Measurements from ENCODE around the gene MYMK.

The MYMK gene

GRCh38 chr9:133536080-133536479 is 11.3 kb upstream of the MYMK start:
- FAIRE-seq (no peak), DNase-seq (ENCODE audit: low spot score) (no peak)

GRCh38 chr9:133535306-133535877 is 10.6 kb upstream of the MYMK start:
- DNase-seq (ENCODE audit: low spot score) (no peak), FAIRE-seq (no peak)

GRCh38 chr9:133534346-133535291 is 9.9 kb upstream of the MYMK start, which contains the start of gene ADAMTSL2:
Gene ADAMTSL2 (plus strand): TSS chr9:133534704. CDS start chr9:133536713, 2,009 bp downstream.
- no peak for DNase-seq (ENCODE audit: low spot score)
- no peak for FAIRE-seq

- FAIRE-seq (no peak), DNase-seq (ENCODE audit: low spot score) (no peak)
These were observed 9.1 kb upstream of the MYMK start for GRCh38 chr9:133533857-133534256.

GRCh38 chr9:133532937-133533668 is 8.3 kb upstream of the MYMK start:
- DNase-seq (ENCODE audit: low spot score) (peak; percentile 13), FAIRE-seq (no peak)

GRCh38 chr9:133531293-133531692 is 6.5 kb upstream of the MYMK start:
- no peak for DNase-seq (ENCODE audit: low spot score)
- FAIRE-seq, result no peak

GRCh38 chr9:133529874-133530273 is 5.1 kb upstream of the MYMK start:
- FAIRE-seq (no peak), DNase-seq (ENCODE audit: low spot score) (no peak)

GRCh38 chr9:133529457-133529856 is 4.7 kb upstream of the MYMK start:
- FAIRE-seq, result no peak
- DNase-seq (ENCODE audit: low spot score), result no peak

- DNase-seq (ENCODE audit: low spot score) (no peak), FAIRE-seq (no peak)
These were observed 4.1 kb upstream of the MYMK start for GRCh38 chr9:133528876-133529241.

GRCh38 chr9:133528001-133528875 is 3.5 kb upstream of the MYMK start:
- DNase-seq (ENCODE audit: low spot score), result no peak
- no peak for FAIRE-seq

GRCh38 chr9:133527444-133527920 is 2.7 kb upstream of the MYMK start:
- no peak for FAIRE-seq
- DNase-seq (ENCODE audit: low spot score), result no peak

- DNase-seq (ENCODE audit: low spot score) (no peak), FAIRE-seq (no peak)
These were observed 2.1 kb upstream of the MYMK start for GRCh38 chr9:133526721-133527321.

GRCh38 chr9:133525677-133526076 is 918 bp upstream of the MYMK start:
- DNase-seq (ENCODE audit: low spot score), result no peak
- FAIRE-seq, result no peak

GRCh38 chr9:133524146-133524545 is 613 bp downstream of the MYMK start:
- DNase-seq (ENCODE audit: low spot score), result no peak
- no peak for FAIRE-seq

GRCh38 chr9:133523106-133523505 is 1.7 kb downstream of the MYMK start:
- DNase-seq (ENCODE audit: low spot score), result no peak
- no peak for FAIRE-seq

- DNase-seq (ENCODE audit: low spot score), result no peak
- no peak for FAIRE-seq
These were observed 2.5 kb downstream of the MYMK start for GRCh38 chr9:133522073-133522910.

GRCh38 chr9:133521122-133522072 is 3.4 kb downstream of the MYMK start:
- DNase-seq (ENCODE audit: low spot score) (no peak), FAIRE-seq (no peak)

GRCh38 chr9:133520121-133520835 is 4.5 kb downstream of the MYMK start:
- FAIRE-seq (no peak), DNase-seq (ENCODE audit: low spot score) (no peak)

All from RCC 7860 (cell line).